Activated CD8-positive, alpha-beta memory T cell treated with anti-CD3 and anti-CD28 coated beads, Interleukin-2, amount 50 U/mL, for 1 hour (primary cell): ENCODE data around the gene KAZALD1.

Experiments
- DNase-seq: peaks from one replicate; pipeline ENCODE4 v3.0.0-alpha.2; 2020; ENCODE audit errors: extremely low read depth

KAZALD1 gene

GRCh38 chr10:101095550-101096213, 33.9 kb downstream of the KAZALD1 start:
- peak; percentile 30 for DNase-seq

GRCh38 chr10:101096378-101096777, 34.6 kb downstream of the KAZALD1 start:
- DNase-seq = no peak

GRCh38 chr10:101097881-101098280, 36.1 kb downstream of the KAZALD1 start:
- DNase-seq = no peak

GRCh38 chr10:101099901-101100300, 38.1 kb downstream of the KAZALD1 start:
- no peak for DNase-seq

- no peak for DNase-seq
Measured at GRCh38 chr10:101101372-101101881, 39.6 kb downstream of the KAZALD1 start.

GRCh38 chr10:101103430-101103829, 41.6 kb downstream of the KAZALD1 start:
- DNase-seq = no peak

GRCh38 chr10:101106351-101106750, 44.6 kb downstream of the KAZALD1 start:
- DNase-seq = no peak

GRCh38 chr10:101107771-101108170, 46.0 kb downstream of the KAZALD1 start:
- no peak for DNase-seq

GRCh38 chr10:101110856-101111523, 49.2 kb downstream of the KAZALD1 start:
- no peak for DNase-seq

GRCh38 chr10:101111547-101111946, 49.8 kb downstream of the KAZALD1 start:
- no peak for DNase-seq

- DNase-seq = no peak
Measured at GRCh38 chr10:101112799-101113594, 51.2 kb downstream of the KAZALD1 start.

- DNase-seq = no peak
Measured at GRCh38 chr10:101113890-101114403, 52.2 kb downstream of the KAZALD1 start.

- no peak for DNase-seq
Measured at GRCh38 chr10:101114646-101115045, 52.9 kb downstream of the KAZALD1 start.
